Heart left ventricle (tissue), 16 donors: ENCODE measurements around the gene SFMBT2. TPM values are rescaled to one million over a fixed set of nuclear protein-coding genes. Genes with fewer than 3 reads are reported as not detected.

Source experiments
- ATAC-seq, 4 donors: fragments of 200-7000 bp; cut with Tn5 transposase; one replicate each; pipeline ENCODE4 v1.9.1; 2020 to 2022; ENCODE audit warnings: moderate library complexity in 4 of 4, mild to moderate bottlenecking in 3 of 4, moderate number of reproducible peaks in 1 of 4
- DNase-seq, 5 donors: peaks; one replicate each; pipeline ENCODE4 v3.0.0-alpha.2; 2020
- H3K27ac ChIP-seq, 12 donors: fragments of 200-600 bp; sonication (generic) in 4 of 12; one replicate each; pipeline versions ENCODE4 v1.5.0 to v1.8.0; 2016 to 2022; ENCODE audit warnings: mild to moderate bottlenecking in 2 of 12
- H3K27me3 ChIP-seq, 9 donors: fragments of 200-600 bp; sonication (generic) in 2 of 9; one replicate each; pipeline versions ENCODE4 v1.5.1 to v1.8.0; 2016 to 2022; ENCODE audit warnings: mild to moderate bottlenecking in 3 of 9
- H3K36me3 ChIP-seq, 9 donors: fragments of 200-600 bp; sonication (generic) in 2 of 9; one replicate each; pipeline versions ENCODE4 v1.5.0 to v1.8.0; 2018 to 2022; ENCODE audit warnings: mild to moderate bottlenecking in 2 of 9
- H3K4me1 ChIP-seq, 12 donors: fragments of 200-600 bp; sonication (generic) in 4 of 12; one replicate each; pipeline versions ENCODE4 v1.5.0 to v1.8.0; 2016 to 2022; ENCODE audit warnings: mild to moderate bottlenecking in 3 of 12
- H3K4me3 ChIP-seq, 12 donors: fragments of 200-600 bp; sonication (generic) in 4 of 12; one replicate each; pipeline versions ENCODE4 v1.5.0 to v1.8.0; 2017 to 2022; ENCODE audit warnings: mild to moderate bottlenecking in 9 of 12, moderate library complexity in 4 of 12
- H3K9me3 ChIP-seq, 12 donors: fragments of 200-600 bp; sonication (generic) in 4 of 12; one replicate each; pipeline versions ENCODE4 v1.5.0 to v1.8.0; 2016 to 2022; ENCODE audit warnings: mild to moderate bottlenecking in 1 of 12
- CTCF ChIP-seq, 12 donors: fragments of 200-600 bp; sonication (generic) in 4 of 12; IDR thresholded peaks; one replicate each; pipeline versions ENCODE4 v1.5.0 to v1.8.0; 2018 to 2022; ENCODE audit warnings: antibody characterized with exemption in 12 of 12, mild to moderate bottlenecking in 5 of 12
- POLR2A ChIP-seq, 2 donors: fragments of 450-650 bp; IDR thresholded peaks; one replicate each; pipeline ENCODE4 v1.6.1; 2017; ENCODE audit warnings: antibody characterized with exemption in 2 of 2, mild to moderate bottlenecking in 2 of 2, moderate library complexity in 2 of 2
- WGBS, 4 donors: extraction: QIAGEN DNeasy Blood & Tissue Kit in 2 of 4; methylation state at CpG; one replicate each; pipeline versions ENCODE4 v1.1.5 to v1.1.7; 2013 to 2018; 5-methylcytosine and 5-hydroxymethylcytosine counted together
- intact Hi-C, 10 donors: fragments of 100-400 bp; cut with DNase I; formaldehyde crosslinking; loops; one replicate each; pipeline versions ENCODE4 v1.11.1 to v1.14.2; 2022
- polyA plus RNA-seq, 2 donors: library from polyadenylated mRNA; stranded (reverse); fragments of 200-250 nt; gene quantifications; one replicate each; pipeline ENCODE4 v1.2.3, GENCODE V29; 2013
- total RNA-seq, 9 donors: library from RNA; depleted of rRNA in 2 of 9; stranded (reverse); fragments of >200 nt in 2 of 9; fragmentation: NEBNext Ultra II Directional in 3 of 9; extraction: Animal tissue kit (Norgen Biotek cat#: 25700) in 3 of 9; gene quantifications; one replicate each; pipeline versions ENCODE4 v1.1.0 to v1.2.4, GENCODE V29; 2016 to 2023
- donor health status: ischemic (EF 13 %, LVEDD 7.1; RV severe dilation, severe dysfunction).
- donor health status: healthy with polysubstance abuse.
- donor health status: DM: no; HTN: yes; CAD: no.
- donor health status: DM: no; HTN: no; CAD: no.
- donor health status: ischemic (EF 25% LVEDD 6.9; RV normal size, moderate dysfunction).
- donor health status: ischemic (EF 25% LVEDD 5.7; RV mildly dilated, moderate dysfunction).
- donor health status: healthy.
- donor health status: DM: yes; HTN: yes; CAD: no.
- donor health status: ischemic (EF 35%, LVEDD 5.7; RV mildly dilated, moderate dysfunction).
- donor health status: nonischemic (EF 11% LVEDD 7.7; RV severe dilation, severe dysfunction).
- donor health status: DM: yes; HTN: yes; CAD: no.
- donor health status: PGD.
- donor health status: ischemic (EF 29% LVEDD 5.4; RV normal size, mild dysfunction).
- donor health status: nonischemic (EF 23%, LVEDD 6.1; RV moderate dilation, normal function).

SFMBT2 gene
- total and polyA plus RNA-seq, 11 donors = 2.6 to 25.8 (median 9.6) TPM

GRCh38 chr10:7441403-7442147, 30.7 kb upstream of the SFMBT2 start:
- no peak overlapping the region for H3K4me3 ChIP-seq
- no peak for DNase-seq
- no peaks in the 10 kb centered on the region for H3K9me3 ChIP-seq
- no peak for ATAC-seq
- 80 to 86% (median 85%) methylated on average over 12 of the region's 12 CpGs for WGBS, 4 donors
- TF ChIP-seq CTCF (IDR thresholded peaks at IDR 0.05) = no peak
- TF ChIP-seq POLR2A (IDR thresholded peaks at IDR 0.05) = no peak
- H3K27me3 ChIP-seq = peaks cover 0 to 38% (median 5%) of the 10 kb centered on the region in 9 donors
- H3K4me1 ChIP-seq = peaks cover 0 to 43% (median 0%) of the 10 kb centered on the region in 12 donors
- no peaks in the 10 kb centered on the region for H3K36me3 ChIP-seq
- no peak overlapping the region for H3K27ac ChIP-seq
- intact Hi-C loops = no loop called here

- no peak for DNase-seq
- Histone ChIP-seq H3K9me3 (no peaks in the 10 kb centered on the region), H3K4me1 (peaks cover 0 to 41% (median 0%) of the 10 kb centered on the region in 12 donors), H3K27ac (no peak overlapping the region), H3K36me3 (no peaks in the 10 kb centered on the region), H3K4me3 (no peak overlapping the region), H3K27me3 (peaks cover 0 to 42% (median 5%) of the 10 kb centered on the region in 9 donors)
- no peak for ATAC-seq
- TF ChIP-seq CTCF (IDR thresholded peaks at IDR 0.05) (no peak), POLR2A (IDR thresholded peaks at IDR 0.05) (no peak)
- intact Hi-C loops = no loop called here
- WGBS, 4 donors = 83 to 89% (median 84%) methylated on average over 7 of the region's 7 CpGs
Measured at GRCh38 chr10:7439696-7440095, 28.9 kb upstream of the SFMBT2 start.

DNA sequence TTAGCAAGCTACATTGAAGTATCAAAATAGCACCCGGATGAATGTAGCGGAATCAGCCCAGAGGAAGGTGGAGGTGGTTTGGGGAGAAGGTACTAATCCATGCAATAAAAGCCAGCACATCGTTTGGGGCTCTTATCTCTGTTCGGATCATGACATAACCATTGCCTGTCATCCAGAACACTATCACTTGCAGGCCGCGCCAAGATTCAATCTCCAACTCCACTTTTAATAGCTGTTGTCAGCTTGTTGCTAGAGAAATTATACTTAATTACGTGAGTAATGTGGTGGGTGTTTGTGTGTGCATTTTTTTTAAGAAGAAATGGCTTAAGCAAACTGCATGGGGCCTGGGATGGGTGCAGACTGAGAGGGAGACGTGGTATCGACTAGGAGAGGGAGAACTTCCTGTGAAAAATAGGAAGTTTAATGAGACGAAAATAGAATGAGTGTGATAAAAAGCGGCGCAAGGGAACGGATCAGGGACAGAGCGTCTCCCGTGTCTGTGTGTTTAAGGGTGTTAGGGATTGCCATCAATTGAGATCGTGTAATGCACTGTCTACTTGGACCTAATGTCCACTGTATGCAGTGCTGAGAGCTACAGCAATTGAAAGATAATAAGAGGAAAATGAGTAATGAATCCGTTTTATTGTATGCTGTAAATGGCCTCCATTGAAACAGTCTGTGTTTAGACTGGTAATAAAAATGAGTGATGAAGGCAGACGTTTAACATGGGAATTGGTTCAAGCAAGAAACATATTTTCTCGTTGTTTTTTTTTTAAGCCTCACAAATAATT, 27.6 kb upstream of the SFMBT2 start:
- peaks cover 0 to 31% (median 0%) of the 10 kb centered on the region in 12 donors for H3K4me1 ChIP-seq
- DNase-seq (no peak), ATAC-seq (no peak)
- H3K27ac ChIP-seq = no peak overlapping the region
- intact Hi-C loops = no loop called here
- H3K27me3 ChIP-seq = peaks cover 0 to 52% (median 5%) of the 10 kb centered on the region in 9 donors
- H3K9me3 ChIP-seq = no peaks in the 10 kb centered on the region
- no peaks in the 10 kb centered on the region for H3K36me3 ChIP-seq
- no peak overlapping the region for H3K4me3 ChIP-seq
- no peak for TF ChIP-seq CTCF (IDR thresholded peaks at IDR 0.05)
- TF ChIP-seq POLR2A (IDR thresholded peaks at IDR 0.05) = no peak
- WGBS, 4 donors = 50 to 57% (median 55%) methylated on average over 19 of the region's 19 CpGs

- intact Hi-C loops = no loop called here
- no peak for DNase-seq
- TF ChIP-seq POLR2A (IDR thresholded peaks at IDR 0.05) (no peak), CTCF (IDR thresholded peaks at IDR 0.05) (no peak)
- no peak overlapping the region for H3K4me3 ChIP-seq
- H3K27me3 ChIP-seq = peaks cover 0 to 46% (median 5%) of the 10 kb centered on the region in 9 donors
- peak overlapping the region in 1 of 12 donors; percentile 38 for H3K27ac ChIP-seq
- H3K9me3 ChIP-seq = no peaks in the 10 kb centered on the region
- ATAC-seq = no peak
- H3K4me1 ChIP-seq = peaks cover 0 to 31% (median 0%) of the 10 kb centered on the region in 12 donors
- H3K36me3 ChIP-seq = no peaks in the 10 kb centered on the region
- WGBS, 4 donors = 84 to 90% (median 84%) methylated on average over 3 of the region's 3 CpGs
Measured at GRCh38 chr10:7436490-7437100, 25.8 kb upstream of the SFMBT2 start.
